Measurements from ENCODE around the gene CAMLG.
A peak's percentile ranks its signal among the peaks of the same experiment; 100 is the strongest.

CAMLG gene

GRCh38 chr5:134772461-134773125 is 34.2 kb downstream of the CAMLG start:
- no peak for DNase-seq (ENCODE audit: low read depth, low spot score)
- H3K4me3 ChIP-seq (ENCODE audit: low read depth, low read length) = no peak overlapping the region
- in situ Hi-C loops (cut with HindIII; ENCODE audit: low sequenced_read_pairs) = no loop called here
- no peak for TF ChIP-seq CTCF (IDR thresholded peaks at IDR 0.05; ENCODE audit: low read depth, low read length)

DNA sequence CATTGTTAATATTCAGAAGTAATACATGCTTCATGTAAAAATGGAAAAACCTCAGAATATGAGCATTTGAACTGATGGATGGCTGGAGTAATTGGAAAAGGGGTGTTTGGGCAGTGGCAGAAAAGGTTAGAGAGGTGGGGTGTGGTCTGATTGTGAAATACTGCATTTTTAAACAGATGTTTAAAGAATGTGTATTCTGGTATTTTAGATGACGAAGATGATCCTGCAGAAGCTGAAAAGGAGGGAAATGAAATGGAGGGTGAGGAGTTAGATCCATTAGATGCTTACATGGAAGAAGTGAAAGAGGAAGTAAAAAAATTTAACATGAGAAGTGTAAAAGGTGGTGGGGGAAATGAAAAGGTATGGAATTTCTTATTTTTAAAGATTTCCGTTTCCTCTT is 39.0 kb downstream of the CAMLG start:
- no peak for TF ChIP-seq CTCF (IDR thresholded peaks at IDR 0.05; ENCODE audit: low read depth, low read length)
- no peak for DNase-seq (ENCODE audit: low read depth, low spot score)
- H3K4me3 ChIP-seq (ENCODE audit: low read depth, low read length) = no peak overlapping the region
- in situ Hi-C loops (cut with HindIII; ENCODE audit: low sequenced_read_pairs) = no loop called here

DNA sequence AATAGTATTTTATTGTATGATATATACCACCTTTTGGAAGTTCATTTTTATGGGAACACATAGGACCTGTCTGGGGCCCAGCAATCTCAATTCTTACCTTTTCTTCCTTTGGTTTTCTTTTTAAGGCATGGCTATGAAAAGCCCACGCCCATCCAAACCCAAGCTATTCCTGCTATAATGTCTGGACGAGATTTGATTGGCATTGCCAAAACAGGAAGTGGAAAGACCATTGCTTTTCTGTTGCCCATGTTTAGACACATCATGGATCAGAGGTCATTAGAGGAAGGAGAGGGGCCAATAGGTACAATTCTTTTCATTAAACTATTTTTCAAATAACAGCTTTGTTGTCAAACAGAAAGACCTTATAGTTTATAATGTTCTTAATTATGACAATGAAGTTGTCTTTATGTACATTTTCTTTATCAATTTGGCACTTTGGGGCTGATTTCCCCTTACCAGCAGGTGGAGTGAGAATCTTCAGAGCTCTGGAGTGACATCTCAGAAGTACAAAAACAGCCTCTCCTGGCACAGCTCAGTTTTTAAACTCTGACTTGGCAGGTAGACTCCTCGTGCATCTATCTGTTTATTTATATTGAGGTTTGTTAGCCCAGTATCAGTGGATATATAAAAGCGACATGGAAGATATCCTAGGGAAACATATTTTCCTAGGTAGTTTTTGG is 46.0 kb downstream of the CAMLG start:
- H3K4me3 ChIP-seq (ENCODE audit: low read depth, low read length) = no peak overlapping the region
- in situ Hi-C loops (cut with HindIII; ENCODE audit: low sequenced_read_pairs) = no loop called here
- peak; percentile 44 for TF ChIP-seq CTCF (IDR thresholded peaks at IDR 0.05; ENCODE audit: low read depth, low read length)
- DNase-seq (ENCODE audit: low read depth, low spot score) = no peak

- in situ Hi-C loops (cut with HindIII; ENCODE audit: low sequenced_read_pairs) = no loop called here
- no peak for TF ChIP-seq CTCF (IDR thresholded peaks at IDR 0.05; ENCODE audit: low read depth, low read length)
- DNase-seq (ENCODE audit: low read depth, low spot score) = peak; percentile 71
- H3K4me3 ChIP-seq (ENCODE audit: low read depth, low read length) = no peak overlapping the region
These were observed 46.7 kb downstream of the CAMLG start for GRCh38 chr5:134784946-134785620.

GRCh38 chr5:134787692-134788091 is 49.3 kb downstream of the CAMLG start:
- no peak for TF ChIP-seq CTCF (IDR thresholded peaks at IDR 0.05; ENCODE audit: low read depth, low read length)
- in situ Hi-C loops (cut with HindIII; ENCODE audit: low sequenced_read_pairs) = no loop called here
- DNase-seq (ENCODE audit: low read depth, low spot score) = no peak
- H3K4me3 ChIP-seq (ENCODE audit: low read depth, low read length) = no peak overlapping the region

DNA sequence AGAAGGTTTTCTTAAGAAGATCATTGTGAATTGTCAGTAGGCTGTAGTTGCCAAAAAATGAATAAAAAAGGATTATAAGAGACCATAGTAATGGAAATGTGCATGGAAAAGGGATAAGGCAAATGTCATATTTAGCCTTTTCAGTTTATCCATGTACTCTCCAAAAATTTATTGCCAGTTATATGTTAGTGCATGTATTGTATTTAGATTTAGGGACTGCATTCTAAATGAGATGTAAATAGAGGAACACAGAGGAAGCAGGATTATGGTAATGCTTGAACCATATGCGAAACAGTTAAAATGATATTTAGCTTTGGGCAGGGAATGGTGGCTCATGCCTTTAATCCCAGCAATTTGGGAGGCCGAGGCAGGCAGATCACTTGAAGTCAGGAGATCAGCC is 53.2 kb downstream of the CAMLG start:
- in situ Hi-C loops (cut with HindIII; ENCODE audit: low sequenced_read_pairs) = no loop called here

More for the DNA sequence above, 53.2 kb downstream of the CAMLG start:
- H3K4me3 ChIP-seq (ENCODE audit: low read depth, low read length) = no peak overlapping the region
- DNase-seq (ENCODE audit: low read depth, low spot score) = no peak
- TF ChIP-seq CTCF (IDR thresholded peaks at IDR 0.05; ENCODE audit: low read depth, low read length) = no peak

Measured in astrocyte of the spinal cord (primary cell).